KOPT-K1 (cell line): ENCODE results near the gene KCNJ4.

Experiments
- H3K27ac ChIP-seq: fragments of 200-600 bp; sonication (generic); 2 replicates; pipeline ENCODE4 v1.5.1; 2016; ENCODE audit warnings: antibody characterized with exemption, mild to moderate bottlenecking, low read depth, low read length; ENCODE audit not compliant: poor library complexity, severe bottlenecking
- H3K36me3 ChIP-seq: fragments of 200-600 bp; sonication (generic); 2 replicates; pipeline ENCODE4 v1.5.1; 2017; ENCODE audit warnings: antibody characterized with exemption, mild to moderate bottlenecking, low read length, moderate library complexity; ENCODE audit not compliant: insufficient read depth
- H3K9me3 ChIP-seq: fragments of 200-600 bp; sonication (generic); 2 replicates; pipeline ENCODE4 v1.5.1; 2017; ENCODE audit warnings: antibody characterized with exemption, low read length, mild to moderate bottlenecking; ENCODE audit not compliant: insufficient read depth, poor library complexity, severe bottlenecking

KCNJ4 gene

GRCh38 chr22:38462960-38463784 lies 8.2 kb upstream of the KCNJ4 start:
- H3K9me3 ChIP-seq = no peaks in the 10 kb centered on the region
- H3K27ac ChIP-seq = no peak overlapping the region
- no peaks in the 10 kb centered on the region for H3K36me3 ChIP-seq

GRCh38 chr22:38461414-38462081 lies 6.5 kb upstream of the KCNJ4 start:
- Histone ChIP-seq H3K9me3 (no peaks in the 10 kb centered on the region), H3K36me3 (no peaks in the 10 kb centered on the region), H3K27ac (no peak overlapping the region)

GRCh38 chr22:38461057-38461413 lies 6.0 kb upstream of the KCNJ4 start:
- Histone ChIP-seq H3K27ac (no peak overlapping the region), H3K9me3 (no peaks in the 10 kb centered on the region), H3K36me3 (no peaks in the 10 kb centered on the region)

GRCh38 chr22:38460426-38460840 lies 5.4 kb upstream of the KCNJ4 start:
- H3K36me3 ChIP-seq = no peaks in the 10 kb centered on the region

GRCh38 chr22:38456841-38457699 lies 2.1 kb upstream of the KCNJ4 start:
- H3K27ac ChIP-seq = no peak overlapping the region
- H3K9me3 ChIP-seq = no peaks in the 10 kb centered on the region
- H3K36me3 ChIP-seq = no peaks in the 10 kb centered on the region

More at GRCh38 chr22:38460426-38460840, 5.4 kb upstream of the KCNJ4 start:
- no peak overlapping the region for H3K27ac ChIP-seq
- no peaks in the 10 kb centered on the region for H3K9me3 ChIP-seq

GRCh38 chr22:38456272-38456835 lies 1.4 kb upstream of the KCNJ4 start:
- H3K36me3 ChIP-seq = no peaks in the 10 kb centered on the region
- no peaks in the 10 kb centered on the region for H3K9me3 ChIP-seq
- no peak overlapping the region for H3K27ac ChIP-seq

GRCh38 chr22:38455530-38456271 lies 702 bp upstream of the KCNJ4 start:
- H3K36me3 ChIP-seq = no peaks in the 10 kb centered on the region
- H3K27ac ChIP-seq = no peak overlapping the region
- no peaks in the 10 kb centered on the region for H3K9me3 ChIP-seq

- H3K9me3 ChIP-seq = no peaks in the 10 kb centered on the region
- no peaks in the 10 kb centered on the region for H3K36me3 ChIP-seq
- no peak overlapping the region for H3K27ac ChIP-seq
These were observed 485 bp downstream of the KCNJ4 start for GRCh38 chr22:38454353-38455075.

- Histone ChIP-seq H3K9me3 (no peaks in the 10 kb centered on the region), H3K27ac (no peak overlapping the region)
These were observed 1.0 kb downstream of the KCNJ4 start for GRCh38 chr22:38453996-38454352.

GRCh38 chr22:38453066-38453672 lies 1.8 kb downstream of the KCNJ4 start:
- Histone ChIP-seq H3K36me3 (no peaks in the 10 kb centered on the region), H3K9me3 (no peaks in the 10 kb centered on the region)

More at GRCh38 chr22:38453996-38454352, 1.0 kb downstream of the KCNJ4 start:
- no peaks in the 10 kb centered on the region for H3K36me3 ChIP-seq

GRCh38 chr22:38452373-38453065 lies 2.5 kb downstream of the KCNJ4 start:
- H3K27ac ChIP-seq = no peak overlapping the region
- no peaks in the 10 kb centered on the region for H3K9me3 ChIP-seq
- no peaks in the 10 kb centered on the region for H3K36me3 ChIP-seq

More at GRCh38 chr22:38453066-38453672, 1.8 kb downstream of the KCNJ4 start:
- no peak overlapping the region for H3K27ac ChIP-seq

GRCh38 chr22:38451864-38452263 lies 3.1 kb downstream of the KCNJ4 start:
- Histone ChIP-seq H3K36me3 (no peaks in the 10 kb centered on the region), H3K27ac (no peak overlapping the region), H3K9me3 (no peaks in the 10 kb centered on the region)

GRCh38 chr22:38451404-38451803 lies 3.6 kb downstream of the KCNJ4 start:
- no peaks in the 10 kb centered on the region for H3K9me3 ChIP-seq
- H3K27ac ChIP-seq = no peak overlapping the region
- H3K36me3 ChIP-seq = no peaks in the 10 kb centered on the region
